ENCODE data around the gene GRP.

- no peak for TF ChIP-seq ZFP36 (IDR thresholded peaks at IDR 0.05; ENCODE audit: borderline replicate concordance, partially characterized antibody)
- no peak for TF ChIP-seq CTCF (IDR thresholded peaks at IDR 0.05)
- no peak for TF ChIP-seq POLR2A (IDR thresholded peaks at IDR 0.05; ENCODE audit: low read length)
- no peak for TF ChIP-seq HDAC2 (IDR thresholded peaks at IDR 0.05)
- no peak for TF ChIP-seq MAX (IDR thresholded peaks at IDR 0.05)
These were observed 51.8 kb downstream of the GRP start for GRCh38 chr18:59271606-59272220.
